IMR-90 (cell line): Measurements from ENCODE around the gene AFAP1L2. TPM values are rescaled to one million over a fixed set of nuclear protein-coding genes. Genes with fewer than 3 reads are reported as not detected.

ENCODE experiments used
- ATAC-seq: fragments of 200-7000 bp; cut with Tn5 transposase; 2 replicates; pipeline ENCODE4 v1.9.1; 2020; ENCODE audit warnings: low read depth, mild to moderate bottlenecking, moderate library complexity
- BruUV-seq: library from RNA; stranded (reverse); fragments of 400-500 nt; replicated peaks from 2 replicates; lab custom pipeline; 2021; lab: Mats Ljungman, UMichigan
- CTCF ChIA-PET: fragments of 300-600 bp; formaldehyde crosslinking; extraction: SDS; loops from one replicate; lab custom pipeline; 2021; ENCODE audit warnings: antibody characterized with exemption; lab: Yijun Ruan, JAX
- POLR2A ChIA-PET: fragments of 300-600 bp; sonication (Branson Sonifier 250); formaldehyde crosslinking; loops from one replicate; lab custom pipeline; 2022; ENCODE audit warnings: antibody characterized with exemption; ENCODE audit not compliant: unreplicated experiment; lab: Charles Lee
- DNase-seq: peaks from one replicate; pipeline ENCODE4 v3.0.0; 2013
- H2AFZ ChIP-seq: replicated peaks from 2 replicates; pipeline ENCODE3; 2013; ENCODE audit warnings: low read length, mild to moderate bottlenecking; ENCODE audit not compliant: poor library complexity
- H2AK5ac ChIP-seq: 2 replicates; pipeline ENCODE4 v1.6.1; 2013; ENCODE audit warnings: low read depth, low read length, inconsistent platforms
- H2AK9ac ChIP-seq: replicated peaks from 2 replicates; pipeline ENCODE3; 2013; ENCODE audit warnings: mild to moderate bottlenecking, low read depth, low read length, moderate library complexity; ENCODE audit not compliant: poor library complexity
- H2BK120ac ChIP-seq: 2 replicates; pipeline ENCODE4 v1.6.1; 2013; ENCODE audit warnings: low read depth, low read length, inconsistent platforms
- H2BK15ac ChIP-seq: 3 replicates; pipeline ENCODE4 v1.6.1; 2013; ENCODE audit warnings: low read depth, low read length, inconsistent platforms
- H2BK20ac ChIP-seq: 2 replicates; pipeline ENCODE4 v1.6.1; 2013; ENCODE audit warnings: low read depth, mild to moderate bottlenecking, inconsistent platforms, low read length, moderate library complexity
- H2BK5ac ChIP-seq: 2 replicates; pipeline ENCODE4 v1.6.1; 2013; ENCODE audit warnings: mild to moderate bottlenecking, low read depth, low read length, inconsistent platforms; ENCODE audit not compliant: poor library complexity, severe bottlenecking
- H3K14ac ChIP-seq: replicated peaks from 2 replicates; pipeline ENCODE4 v1.6.1; 2013; ENCODE audit warnings: low read depth, low read length, inconsistent platforms
- H3K18ac ChIP-seq: 2 replicates; pipeline ENCODE4 v1.6.1; 2013; ENCODE audit warnings: low read depth, low read length, control low read depth
- H3K23ac ChIP-seq: 2 replicates; pipeline ENCODE4 v1.6.1; 2013; ENCODE audit warnings: low read depth, low read length, inconsistent platforms
- H3K27ac ChIP-seq: 2 replicates; pipeline ENCODE4 v1.5.1; 2013; ENCODE audit warnings: mild to moderate bottlenecking, control low read depth, low read length; ENCODE audit not compliant: insufficient read depth
- H3K27me3 ChIP-seq: 2 replicates; pipeline ENCODE4 v1.6.1; 2013; ENCODE audit warnings: low read length; ENCODE audit not compliant: control insufficient read depth, insufficient read depth
- H3K36me3 ChIP-seq: 2 replicates; pipeline ENCODE4 v1.6.1; 2013; ENCODE audit warnings: low read length, mixed read lengths; ENCODE audit not compliant: control insufficient read depth, insufficient read depth
- H3K4ac ChIP-seq: 2 replicates; pipeline ENCODE4 v1.6.1; 2013; ENCODE audit warnings: low read depth, low read length, inconsistent platforms
- H3K4me1 ChIP-seq: 2 replicates; pipeline ENCODE4 v1.6.1; 2013; ENCODE audit warnings: low read length, mixed read lengths; ENCODE audit not compliant: control insufficient read depth, insufficient read depth
- H3K4me2 ChIP-seq: 2 replicates; pipeline ENCODE4 v1.6.1; 2013; ENCODE audit warnings: low read depth, mild to moderate bottlenecking, control low read depth, low read length, moderate library complexity
- H3K4me3 ChIP-seq: 2 replicates; pipeline ENCODE4 v1.5.1; 2013; ENCODE audit warnings: low read depth, mild to moderate bottlenecking, control low read depth, low read length, moderate library complexity; ENCODE audit not compliant: insufficient read depth
- H3K56ac ChIP-seq: 2 replicates; pipeline ENCODE4 v1.6.1; 2013; ENCODE audit warnings: low read length, inconsistent platforms; ENCODE audit not compliant: insufficient read depth; ENCODE audit errors: extremely low read depth
- H3K79me1 ChIP-seq, 2 experiments: 2 replicates each; pipeline ENCODE4 v1.6.1; 2013; ENCODE audit warnings: low read length in 2 of 2, inconsistent platforms in 1 of 2, low read depth in 1 of 2
- H3K9ac ChIP-seq: 2 replicates; pipeline ENCODE4 v1.6.1; 2013; ENCODE audit warnings: low read depth, low read length, control low read depth
- H3K9me1 ChIP-seq: 2 replicates; pipeline ENCODE4 v1.6.1; 2013; ENCODE audit warnings: low read length, inconsistent platforms; ENCODE audit not compliant: insufficient read depth
- H3K9me3 ChIP-seq: 2 replicates; pipeline ENCODE4 v1.6.1; 2013; ENCODE audit warnings: low read length; ENCODE audit not compliant: control insufficient read depth, insufficient read depth
- H4K20me1 ChIP-seq: 2 replicates; pipeline ENCODE4 v1.6.1; 2013; ENCODE audit warnings: low read length, inconsistent platforms; ENCODE audit not compliant: insufficient read depth
- H4K5ac ChIP-seq: 2 replicates; pipeline ENCODE4 v1.6.1; 2013; ENCODE audit warnings: mild to moderate bottlenecking, low read depth, low read length, control low read depth
- H4K8ac ChIP-seq, 2 experiments: 2 replicates each; pipeline ENCODE4 v1.6.1; 2013; ENCODE audit warnings: low read depth in 2 of 2, low read length in 2 of 2, control low read depth in 1 of 2, inconsistent platforms in 1 of 2
- H4K91ac ChIP-seq: 2 replicates; pipeline ENCODE4 v1.6.1; 2013; ENCODE audit warnings: low read depth, low read length, inconsistent platforms; ENCODE audit not compliant: insufficient read depth
- BHLHE40 ChIP-seq: fragments of 150-350 bp; IDR thresholded peaks from 2 replicates; pipeline ENCODE4 v1.6.1; 2016; ENCODE audit warnings: mild to moderate bottlenecking, low read depth, low read length
- CEBPB ChIP-seq: IDR thresholded peaks from 2 replicates; pipeline ENCODE4 v1.6.1; 2012; ENCODE audit warnings: low read depth, low read length, improper control_type of control experiment
- CHD1 ChIP-seq: IDR thresholded peaks from 2 replicates; pipeline ENCODE4 v1.6.1; 2012; ENCODE audit warnings: low read depth, low read length, improper control_type of control experiment
- FOS ChIP-seq: fragments of 150-350 bp; IDR thresholded peaks from 2 replicates; pipeline ENCODE4 v1.6.1; 2016; ENCODE audit warnings: low read depth, low read length
- MAFK ChIP-seq: IDR thresholded peaks from 2 replicates; pipeline ENCODE4 v1.6.1; 2012; ENCODE audit warnings: low read depth, low read length, improper control_type of control experiment
- MAZ ChIP-seq: IDR thresholded peaks from 2 replicates; pipeline ENCODE4 v1.6.1; 2012; ENCODE audit warnings: low read depth, mild to moderate bottlenecking, low read length, improper control_type of control experiment, moderate library complexity, borderline replicate concordance
- MXI1 ChIP-seq: IDR thresholded peaks from 2 replicates; pipeline ENCODE4 v1.6.1; 2012; ENCODE audit warnings: low read depth, mild to moderate bottlenecking, low read length, moderate library complexity, borderline replicate concordance
- NFE2L2 ChIP-seq: fragments of 150-350 bp; IDR thresholded peaks from 2 replicates; pipeline ENCODE4 v1.6.1; 2016; ENCODE audit warnings: low read depth, mild to moderate bottlenecking, low read length
- POLR2A ChIP-seq: IDR thresholded peaks from 2 replicates; pipeline ENCODE4 v1.6.1; 2012; ENCODE audit warnings: mild to moderate bottlenecking, low read depth, low read length
- RAD21 ChIP-seq: IDR thresholded peaks from 2 replicates; pipeline ENCODE4 v1.6.1; 2012; ENCODE audit warnings: low read length, improper control_type of control experiment
- RCOR1 ChIP-seq: IDR thresholded peaks from 2 replicates; pipeline ENCODE4 v1.6.1; 2012; ENCODE audit warnings: mild to moderate bottlenecking, low read length, improper control_type of control experiment; ENCODE audit not compliant: insufficient replicate concordance
- RFX5 ChIP-seq: IDR thresholded peaks from 2 replicates; pipeline ENCODE4 v1.8.0; 2012; ENCODE audit warnings: low read depth, mild to moderate bottlenecking, low read length, moderate library complexity
- SMC3 ChIP-seq: fragments of 150-350 bp; IDR thresholded peaks from 2 replicates; pipeline ENCODE4 v1.6.1; 2016; ENCODE audit warnings: low read depth, mild to moderate bottlenecking, antibody characterized with exemption, low read length, moderate library complexity
- WGBS, 2 experiments: methylation state at CpG; one replicate each; pipeline versions ENCODE4 v1.1.5 to v1.1.7; 2013; ENCODE audit warnings: missing lambda C conversion rate in 2 of 2; ENCODE audit not compliant: insufficient read length in 1 of 2; ENCODE audit errors: extremely low coverage in 2 of 2; 5-methylcytosine and 5-hydroxymethylcytosine counted together
- dilution Hi-C: fragments of 300-500 bp; cut with HindIII; formaldehyde crosslinking; loops from one replicate; pipeline ENCODE4 v1.14.3; 2018; ENCODE audit warnings: low sequenced_read_pairs; ENCODE audit not compliant: unreplicated experiment
- in situ Hi-C: fragments of 300-500 bp; cut with MboI; formaldehyde crosslinking; loops from 3 replicates; pipeline ENCODE4 v1.14.3; 2019; ENCODE audit warnings: low sequenced_read_pairs, inconsistent platforms, mixed read lengths
- intact Hi-C: fragments of 100-400 bp; cut with micrococcal nuclease; formaldehyde crosslinking; loops from 2 replicates; pipeline ENCODE4 v1.10.0; 2022
- polyA plus RNA-seq, 3 experiments: library from polyadenylated mRNA; depleted of rRNA; stranded (reverse); fragments of >200 nt; gene quantifications; 2 replicates each; pipeline ENCODE4 v1.2.3, GENCODE V29; 2012; ENCODE audit warnings: low replicate concordance in 1 of 3
- total RNA-seq: library from RNA; depleted of rRNA; stranded (reverse); fragments of >200 nt; gene quantifications from 2 replicates; pipeline ENCODE4 v1.2.3, GENCODE V29; 2012
- TF ChIP-seq, protein P1 (sequence below): fragments of 150-350 bp; IDR thresholded peaks from 2 replicates; pipeline ENCODE4 v1.6.1; 2017; ENCODE audit warnings: mild to moderate bottlenecking, antibody characterized with exemption, low read length, low read depth
- TF ChIP-seq, protein P2 (sequence below): conservative IDR thresholded peaks from 2 replicates; pipeline ENCODE4 v1.5.1; 2012; ENCODE audit warnings: mild to moderate bottlenecking, low read depth, low read length, improper control_type of control experiment
- TF ChIP-seq, protein P3 (sequence below): fragments of 150-350 bp; IDR thresholded peaks from 2 replicates; pipeline ENCODE4 v1.6.1; 2016; ENCODE audit warnings: low read depth, mild to moderate bottlenecking, low read length, moderate library complexity, borderline replicate concordance

Gene AFAP1L2
- total and polyA plus RNA-seq, 2 of the 4 experiments (the other 2 are of a cell fraction), result under 0.01 to 0.10 TPM

DNA sequence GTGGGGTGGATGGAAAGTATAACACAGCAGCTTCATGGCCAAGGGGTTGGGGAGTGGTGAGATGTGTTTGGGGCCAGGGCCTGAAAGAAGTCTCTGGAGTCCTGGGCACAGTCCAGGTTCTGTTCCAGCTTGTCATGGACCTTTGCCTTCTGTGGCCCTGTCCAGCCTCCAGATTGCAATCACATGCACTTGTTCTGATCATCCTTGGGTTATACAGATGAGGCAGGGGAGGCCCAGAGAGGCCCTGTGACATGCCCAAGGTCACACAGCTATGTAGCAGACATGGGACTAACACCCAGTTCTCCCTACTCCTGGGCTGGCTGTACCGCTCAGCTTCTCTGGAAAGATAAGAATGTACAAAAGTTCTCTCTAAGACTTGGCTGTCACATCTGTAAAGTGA lies 153.6 kb downstream of the AFAP1L2 start:
- H4K20me1 ChIP-seq, result no peaks in the 10 kb centered on the region
- intact Hi-C loops (no loop called here), in situ Hi-C loops (no loop called here), dilution Hi-C loops (no loop called here)
- ATAC-seq (no peak), DNase-seq (no peak)
- no peak overlapping the region for H3K4me3 ChIP-seq
- no peaks in the 10 kb centered on the region for H3K9me3 ChIP-seq
- ChIA-PET CTCF (interaction anchor here (0.7 kb wide), 1 partner anchor 16 kb away, joined by 3 read pairs; no protein-coding TSS in a partner anchor), POLR2A (no interaction called here)
- H2BK20ac ChIP-seq, result no peak overlapping the region
- H4K5ac ChIP-seq, result no peak overlapping the region
- H3K9me1 ChIP-seq, result no peaks in the 10 kb centered on the region
- H3K79me1 ChIP-seq, result no peaks in the 10 kb centered on the region
- peaks cover 19% of the 10 kb centered on the region for H3K27me3 ChIP-seq
- no peak overlapping the region for H2BK5ac ChIP-seq
- H2AK9ac ChIP-seq, result no peak overlapping the region
- no peak overlapping the region for H3K14ac ChIP-seq
- no peak overlapping the region for H4K8ac ChIP-seq
- no peak overlapping the region for H2AFZ ChIP-seq
- no peaks in the 10 kb centered on the region for H3K4me1 ChIP-seq
- WGBS, 2 experiments, result no CpG with 5 or more reads among the region's 1 CpG
- no peaks in the 10 kb centered on the region for H3K36me3 ChIP-seq
- H4K91ac ChIP-seq, result no peak overlapping the region
- H2BK120ac ChIP-seq, result no peak overlapping the region
- H2AK5ac ChIP-seq, result no peak overlapping the region
- no peak overlapping the region for H3K56ac ChIP-seq
- no peak overlapping the region for H2BK15ac ChIP-seq
- no peak overlapping the region for H3K18ac ChIP-seq
- H3K4ac ChIP-seq, result no peak overlapping the region
- no peak overlapping the region for H3K9ac ChIP-seq
- no peak overlapping the region for H3K23ac ChIP-seq
- no peak overlapping the region for H3K4me2 ChIP-seq
- TF ChIP-seq FOS (no peak), RAD21 (no peak), SMC3 (no peak), RCOR1 (no peak), POLR2A (no peak), RFX5 (no peak), BHLHE40 (no peak), MXI1 (no peak), NFE2L2 (no peak), CEBPB (no peak), MAFK (no peak), CHD1 (no peak), MAZ (no peak)
- TF ChIP-seq, protein P1, sequence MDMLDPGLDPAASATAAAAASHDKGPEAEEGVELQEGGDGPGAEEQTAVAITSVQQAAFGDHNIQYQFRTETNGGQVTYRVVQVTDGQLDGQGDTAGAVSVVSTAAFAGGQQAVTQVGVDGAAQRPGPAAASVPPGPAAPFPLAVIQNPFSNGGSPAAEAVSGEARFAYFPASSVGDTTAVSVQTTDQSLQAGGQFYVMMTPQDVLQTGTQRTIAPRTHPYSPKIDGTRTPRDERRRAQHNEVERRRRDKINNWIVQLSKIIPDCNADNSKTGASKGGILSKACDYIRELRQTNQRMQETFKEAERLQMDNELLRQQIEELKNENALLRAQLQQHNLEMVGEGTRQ, result no peak
- TF ChIP-seq, protein P2, sequence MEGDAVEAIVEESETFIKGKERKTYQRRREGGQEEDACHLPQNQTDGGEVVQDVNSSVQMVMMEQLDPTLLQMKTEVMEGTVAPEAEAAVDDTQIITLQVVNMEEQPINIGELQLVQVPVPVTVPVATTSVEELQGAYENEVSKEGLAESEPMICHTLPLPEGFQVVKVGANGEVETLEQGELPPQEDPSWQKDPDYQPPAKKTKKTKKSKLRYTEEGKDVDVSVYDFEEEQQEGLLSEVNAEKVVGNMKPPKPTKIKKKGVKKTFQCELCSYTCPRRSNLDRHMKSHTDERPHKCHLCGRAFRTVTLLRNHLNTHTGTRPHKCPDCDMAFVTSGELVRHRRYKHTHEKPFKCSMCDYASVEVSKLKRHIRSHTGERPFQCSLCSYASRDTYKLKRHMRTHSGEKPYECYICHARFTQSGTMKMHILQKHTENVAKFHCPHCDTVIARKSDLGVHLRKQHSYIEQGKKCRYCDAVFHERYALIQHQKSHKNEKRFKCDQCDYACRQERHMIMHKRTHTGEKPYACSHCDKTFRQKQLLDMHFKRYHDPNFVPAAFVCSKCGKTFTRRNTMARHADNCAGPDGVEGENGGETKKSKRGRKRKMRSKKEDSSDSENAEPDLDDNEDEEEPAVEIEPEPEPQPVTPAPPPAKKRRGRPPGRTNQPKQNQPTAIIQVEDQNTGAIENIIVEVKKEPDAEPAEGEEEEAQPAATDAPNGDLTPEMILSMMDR, result no peak
- TF ChIP-seq, protein P3, sequence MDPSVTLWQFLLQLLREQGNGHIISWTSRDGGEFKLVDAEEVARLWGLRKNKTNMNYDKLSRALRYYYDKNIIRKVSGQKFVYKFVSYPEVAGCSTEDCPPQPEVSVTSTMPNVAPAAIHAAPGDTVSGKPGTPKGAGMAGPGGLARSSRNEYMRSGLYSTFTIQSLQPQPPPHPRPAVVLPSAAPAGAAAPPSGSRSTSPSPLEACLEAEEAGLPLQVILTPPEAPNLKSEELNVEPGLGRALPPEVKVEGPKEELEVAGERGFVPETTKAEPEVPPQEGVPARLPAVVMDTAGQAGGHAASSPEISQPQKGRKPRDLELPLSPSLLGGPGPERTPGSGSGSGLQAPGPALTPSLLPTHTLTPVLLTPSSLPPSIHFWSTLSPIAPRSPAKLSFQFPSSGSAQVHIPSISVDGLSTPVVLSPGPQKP, result no peak
- BruUV-seq, result no TSS peak
- H3K27ac ChIP-seq, result no peak overlapping the region
